Measurements from ENCODE around the gene PRPH2. TPM values are rescaled to one million over a fixed set of nuclear protein-coding genes. Genes with fewer than 3 reads are reported as not detected.

Gene PRPH2
- total and polyA plus RNA-seq, 2 of the 13 experiments (the other 11 are each of a cell fraction or from before 2014, with no cell fraction given): 0.03 to 0.04 TPM

DNA sequence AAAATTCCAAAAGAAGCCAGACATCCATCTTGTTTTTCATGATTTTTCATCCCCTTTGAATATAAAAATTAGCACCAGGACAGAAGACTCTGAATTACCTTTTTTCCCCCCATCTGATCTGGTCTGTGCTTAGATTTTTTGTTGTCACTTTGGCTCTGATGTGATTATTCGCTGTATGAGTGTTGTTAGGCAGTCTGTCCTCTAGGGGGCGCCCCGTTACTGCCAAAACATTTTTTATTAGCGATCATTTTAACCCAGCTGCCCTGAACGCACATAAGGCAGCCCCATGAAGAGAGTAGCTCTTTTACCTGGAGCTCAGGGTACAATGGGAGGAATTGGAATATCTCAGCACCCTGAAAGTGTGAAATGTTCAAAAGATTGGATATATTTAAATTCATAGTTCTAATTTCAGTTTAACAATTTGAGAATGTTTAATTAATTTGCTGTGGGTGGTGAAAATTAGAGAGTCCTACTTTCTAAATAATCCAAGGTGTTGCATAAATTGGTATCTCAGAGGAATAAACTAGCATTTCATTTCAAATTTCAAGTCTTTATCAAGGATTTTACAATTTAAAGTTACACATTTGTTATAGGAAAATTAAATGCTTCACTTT is 60.8 kb downstream of the PRPH2 start (continued):
- no peak for TF ChIP-seq SMAD3 (CRISPR knock-in tag; IDR thresholded peaks at IDR 0.05)
- TF ChIP-seq NONO (IDR thresholded peaks at IDR 0.05): no peak
- TF ChIP-seq NONO (CRISPR knock-in tag; conservative IDR thresholded peaks at IDR 0.05): no peak
- TF ChIP-seq ZNF709 (CRISPR knock-in tag; IDR thresholded peaks at IDR 0.05): no peak
- TF ChIP-seq TFE3 (CRISPR knock-in tag; IDR thresholded peaks at IDR 0.05): no peak
- no peak for TF ChIP-seq ZNF841 (CRISPR knock-in tag; IDR thresholded peaks at IDR 0.05; ENCODE audit: borderline replicate concordance)
- TF ChIP-seq POGZ (CRISPR knock-in tag; IDR thresholded peaks at IDR 0.05): no peak
- TF ChIP-seq SYNCRIP (IDR thresholded peaks at IDR 0.05; ENCODE audit: insufficient read depth, low read depth, low read length): no peak
- TF ChIP-seq ZNF121 (CRISPR knock-in tag; IDR thresholded peaks at IDR 0.05): no peak
- no peak for TF ChIP-seq NFKB2 (CRISPR knock-in tag; IDR thresholded peaks at IDR 0.05; ENCODE audit: borderline replicate concordance)
- no peak for TF ChIP-seq YEATS4 (CRISPR knock-in tag; IDR thresholded peaks at IDR 0.05; ENCODE audit: borderline replicate concordance)
- no peak for TF ChIP-seq ZFP82 (CRISPR knock-in tag; IDR thresholded peaks at IDR 0.05; ENCODE audit: borderline replicate concordance)
- TF ChIP-seq ZNF136 (CRISPR knock-in tag; IDR thresholded peaks at IDR 0.05; ENCODE audit: low read depth): no peak
- TF ChIP-seq, protein P1, sequence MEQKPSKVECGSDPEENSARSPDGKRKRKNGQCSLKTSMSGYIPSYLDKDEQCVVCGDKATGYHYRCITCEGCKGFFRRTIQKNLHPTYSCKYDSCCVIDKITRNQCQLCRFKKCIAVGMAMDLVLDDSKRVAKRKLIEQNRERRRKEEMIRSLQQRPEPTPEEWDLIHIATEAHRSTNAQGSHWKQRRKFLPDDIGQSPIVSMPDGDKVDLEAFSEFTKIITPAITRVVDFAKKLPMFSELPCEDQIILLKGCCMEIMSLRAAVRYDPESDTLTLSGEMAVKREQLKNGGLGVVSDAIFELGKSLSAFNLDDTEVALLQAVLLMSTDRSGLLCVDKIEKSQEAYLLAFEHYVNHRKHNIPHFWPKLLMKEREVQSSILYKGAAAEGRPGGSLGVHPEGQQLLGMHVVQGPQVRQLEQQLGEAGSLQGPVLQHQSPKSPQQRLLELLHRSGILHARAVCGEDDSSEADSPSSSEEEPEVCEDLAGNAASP (CRISPR knock-in tag; IDR thresholded peaks at IDR 0.05; ENCODE audit: borderline replicate concordance): peak; percentile 17; the same call in 1 of the 2 replicates
- 0 out of 2 replicates have a peak, but pooled peaks have one; percentile 36 for TF ChIP-seq SIN3B (IDR thresholded peaks at IDR 0.05; ENCODE audit: low read length)
- TF ChIP-seq E2F2 (CRISPR knock-in tag; IDR thresholded peaks at IDR 0.05; ENCODE audit: borderline replicate concordance): no peak
- no peak for TF ChIP-seq ZNF543 (CRISPR knock-in tag; IDR thresholded peaks at IDR 0.05)
- TF ChIP-seq SIX1 (CRISPR knock-in tag; IDR thresholded peaks at IDR 0.05; ENCODE audit: borderline replicate concordance): no peak
- no peak for TF ChIP-seq ARID5B (CRISPR knock-in tag; IDR thresholded peaks at IDR 0.05)
- TF ChIP-seq, protein P2, sequence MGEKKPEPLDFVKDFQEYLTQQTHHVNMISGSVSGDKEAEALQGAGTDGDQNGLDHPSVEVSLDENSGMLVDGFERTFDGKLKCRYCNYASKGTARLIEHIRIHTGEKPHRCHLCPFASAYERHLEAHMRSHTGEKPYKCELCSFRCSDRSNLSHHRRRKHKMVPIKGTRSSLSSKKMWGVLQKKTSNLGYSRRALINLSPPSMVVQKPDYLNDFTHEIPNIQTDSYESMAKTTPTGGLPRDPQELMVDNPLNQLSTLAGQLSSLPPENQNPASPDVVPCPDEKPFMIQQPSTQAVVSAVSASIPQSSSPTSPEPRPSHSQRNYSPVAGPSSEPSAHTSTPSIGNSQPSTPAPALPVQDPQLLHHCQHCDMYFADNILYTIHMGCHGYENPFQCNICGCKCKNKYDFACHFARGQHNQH (CRISPR knock-in tag; IDR thresholded peaks at IDR 0.05): no peak
- no peak for TF ChIP-seq CREBL2 (CRISPR knock-in tag; IDR thresholded peaks at IDR 0.05; ENCODE audit: borderline replicate concordance)
